Neuronal stem cell (in vitro differentiated cells): ENCODE measurements around the gene GRAMD4.

Experiments used
- DNase-seq: peaks from one replicate; pipeline ENCODE4 v3.0.0-alpha.2; 2013; ENCODE audit warnings: low spot score
- H2AFZ ChIP-seq: one replicate; pipeline ENCODE4 v1.6.1; 2013; ENCODE audit warnings: mild to moderate bottlenecking, low read length, inconsistent platforms
- H2AK5ac ChIP-seq: 2 replicates; pipeline ENCODE4 v1.6.1; 2013; ENCODE audit warnings: low read depth, mild to moderate bottlenecking, inconsistent platforms, low read length, moderate library complexity, mixed read lengths
- H2BK120ac ChIP-seq: 2 replicates; pipeline ENCODE4 v1.6.1; 2013; ENCODE audit warnings: low read depth, mild to moderate bottlenecking, inconsistent platforms, low read length, moderate library complexity, mixed read lengths
- H2BK12ac ChIP-seq: one replicate; pipeline ENCODE4 v1.6.1; 2013; ENCODE audit warnings: low read length, inconsistent platforms
- H2BK15ac ChIP-seq: 2 replicates; pipeline ENCODE4 v1.6.1; 2013; ENCODE audit warnings: mild to moderate bottlenecking, low read length, inconsistent platforms, mixed read lengths
- H2BK5ac ChIP-seq: one replicate; pipeline ENCODE4 v1.6.1; 2013; ENCODE audit warnings: inconsistent platforms, mild to moderate bottlenecking, low read length, moderate library complexity
- H3K14ac ChIP-seq: one replicate; pipeline ENCODE4 v1.6.1; 2013; ENCODE audit warnings: low read length, inconsistent platforms
- H3K18ac ChIP-seq: 2 replicates; pipeline ENCODE4 v1.6.1; 2013; ENCODE audit warnings: low read length, inconsistent platforms
- H3K23ac ChIP-seq: 2 replicates; pipeline ENCODE4 v1.6.1; 2013; ENCODE audit warnings: low read depth, mild to moderate bottlenecking, mixed read lengths, low read length, inconsistent platforms; ENCODE audit not compliant: poor library complexity
- H3K27ac ChIP-seq: replicated peaks from 3 replicates; pipeline ENCODE4 v1.5.1; 2013; ENCODE audit warnings: low read length, inconsistent platforms
- H3K27me3 ChIP-seq, 3 experiments: 2 replicates each; pipeline ENCODE4 v1.6.1; 2013; ENCODE audit warnings: low read length in 3 of 3, mild to moderate bottlenecking in 2 of 3, inconsistent platforms in 1 of 3, low read depth in 1 of 3, mixed read lengths in 1 of 3, moderate library complexity in 1 of 3; ENCODE audit not compliant: control insufficient read depth in 3 of 3, insufficient read depth in 3 of 3
- H3K36me3 ChIP-seq, 2 donors: replicated peaks in 1 of 2; 2 replicates each; pipeline ENCODE4 v1.6.1; 2013; ENCODE audit warnings: low read length in 2 of 2; ENCODE audit not compliant: control insufficient read depth in 2 of 2, insufficient read depth in 2 of 2
- H3K4ac ChIP-seq: 2 replicates; pipeline ENCODE4 v1.6.1; 2013; ENCODE audit warnings: inconsistent platforms, mild to moderate bottlenecking, low read length, moderate library complexity
- H3K4me1 ChIP-seq, 2 donors: 1 replicate in 1 of 2; 2 replicates in 1 of 2; pipeline ENCODE4 v1.6.1; 2013; ENCODE audit warnings: low read length in 2 of 2, low read depth in 1 of 2; ENCODE audit not compliant: control insufficient read depth in 2 of 2, insufficient read depth in 1 of 2
- H3K4me2 ChIP-seq: one replicate; pipeline ENCODE4 v1.6.1; 2013; ENCODE audit warnings: mild to moderate bottlenecking, low read length, inconsistent platforms; ENCODE audit not compliant: insufficient read depth, poor library complexity, severe bottlenecking
- H3K4me3 ChIP-seq, 2 donors: 2 replicates each; pipeline ENCODE4 v1.5.1; 2013; ENCODE audit warnings: low read length in 2 of 2, mild to moderate bottlenecking in 2 of 2, inconsistent platforms in 1 of 2, moderate library complexity in 1 of 2
- H3K79me1 ChIP-seq: one replicate; pipeline ENCODE4 v1.6.1; 2013; ENCODE audit warnings: low read depth, mild to moderate bottlenecking, inconsistent platforms, low read length, moderate library complexity
- H3K9ac ChIP-seq: one replicate; pipeline ENCODE4 v1.6.1; 2013; ENCODE audit warnings: mild to moderate bottlenecking, low read depth, low read length, inconsistent platforms; ENCODE audit not compliant: poor library complexity
- H3K9me3 ChIP-seq, 2 donors: replicated peaks in 1 of 2; 2 replicates each; pipeline versions ENCODE3 to v1.6.1; 2013; ENCODE audit warnings: low read length in 2 of 2, mild to moderate bottlenecking in 2 of 2, inconsistent platforms in 1 of 2, low read depth in 1 of 2, mixed read lengths in 1 of 2, moderate library complexity in 1 of 2; ENCODE audit not compliant: control insufficient read depth in 2 of 2, insufficient read depth in 1 of 2
- H4K8ac ChIP-seq: one replicate; pipeline ENCODE4 v1.6.1; 2013; ENCODE audit warnings: low read depth, mild to moderate bottlenecking, inconsistent platforms, low read length, moderate library complexity
- H4K91ac ChIP-seq: one replicate; pipeline ENCODE4 v1.6.1; 2013; ENCODE audit warnings: low read length, low read depth, mild to moderate bottlenecking, inconsistent platforms; ENCODE audit not compliant: poor library complexity
- WGBS, 2 donors: extraction: QIAGEN DNeasy Blood & Tissue Kit; methylation state at CpG; one replicate each; pipeline ENCODE4 v1.1.7; 2013; ENCODE audit warnings: missing lambda C conversion rate in 2 of 2, mixed read lengths in 1 of 2; ENCODE audit not compliant: insufficient read length in 2 of 2, insufficient replicate concordance in 1 of 2; ENCODE audit errors: extremely low coverage in 2 of 2; 5-methylcytosine and 5-hydroxymethylcytosine counted together

Gene GRAMD4

GRCh38 chr22:46690146-46690545 lies 70.0 kb downstream of the GRAMD4 start:
- no CpG with 5 or more reads among the region's 20 CpGs for WGBS, 2 donors
- H3K36me3 ChIP-seq, result peaks cover 54 to 92% of the 10 kb centered on the region in 2 donors

DNA sequence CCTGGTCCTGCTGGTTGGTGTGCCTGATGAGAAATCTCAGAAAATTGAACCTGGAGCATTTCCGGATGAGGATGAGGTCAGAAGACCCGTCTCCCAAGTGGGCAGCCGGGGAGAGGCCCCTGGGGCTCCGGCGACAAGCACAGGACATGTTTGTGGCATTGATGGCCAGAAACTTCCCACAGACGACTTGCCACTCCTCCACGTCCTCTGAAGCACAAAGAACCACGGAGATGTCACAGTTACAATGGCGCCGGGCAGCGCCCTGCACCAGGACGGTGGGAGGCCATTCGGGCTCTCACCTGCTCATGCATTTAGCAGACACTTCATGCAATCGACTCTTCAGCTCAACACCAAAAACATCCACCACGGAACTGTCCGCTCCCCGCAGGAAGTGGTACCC lies 71.4 kb downstream of the GRAMD4 start:
- H2BK12ac ChIP-seq, result no peak overlapping the region
- no peaks in the 10 kb centered on the region for H3K4me1 ChIP-seq
- H3K27ac ChIP-seq, result no peak overlapping the region
- H3K9me3 ChIP-seq, result peaks cover 0 to 2% of the 10 kb centered on the region in 2 donors
- no peak for DNase-seq
- H2BK120ac ChIP-seq, result no peak overlapping the region
- H2AK5ac ChIP-seq, result no peak overlapping the region
- peak overlapping the region; percentile 15 for H2BK5ac ChIP-seq
- H3K9ac ChIP-seq, result no peak overlapping the region
- H3K4me3 ChIP-seq, result peak overlapping the region in 1 of 2 donors; percentile 17
- WGBS, 2 donors, result no CpG with 5 or more reads among the region's 17 CpGs
- no peaks in the 10 kb centered on the region for H3K27me3 ChIP-seq
- H3K4me2 ChIP-seq, result no peak overlapping the region
- peaks cover 56 to 92% of the 10 kb centered on the region in 2 donors for H3K36me3 ChIP-seq
- peak overlapping the region; percentile 98 for H3K14ac ChIP-seq
- peaks cover 7% of the 10 kb centered on the region for H3K79me1 ChIP-seq
- no peak overlapping the region for H2AFZ ChIP-seq
- no peak overlapping the region for H3K18ac ChIP-seq
- H3K23ac ChIP-seq, result no peak overlapping the region
- H2BK15ac ChIP-seq, result no peak overlapping the region
- no peak overlapping the region for H3K4ac ChIP-seq
- no peak overlapping the region for H4K91ac ChIP-seq
- H4K8ac ChIP-seq, result no peak overlapping the region

More at GRCh38 chr22:46690146-46690545, 70.0 kb downstream of the GRAMD4 start:
- DNase-seq, result no peak
- no peak overlapping the region for H3K23ac ChIP-seq
- H4K91ac ChIP-seq, result no peak overlapping the region
- H2BK12ac ChIP-seq, result no peak overlapping the region
- H4K8ac ChIP-seq, result no peak overlapping the region
- no peak overlapping the region for H3K4ac ChIP-seq
- no peaks in the 10 kb centered on the region for H3K4me1 ChIP-seq
- H2BK5ac ChIP-seq, result no peak overlapping the region
- no peak overlapping the region for H2BK120ac ChIP-seq
- no peak overlapping the region for H3K4me3 ChIP-seq
- H2BK15ac ChIP-seq, result no peak overlapping the region
- H3K27ac ChIP-seq, result no peak overlapping the region
- no peak overlapping the region for H3K9ac ChIP-seq
- H3K14ac ChIP-seq, result no peak overlapping the region
- H3K27me3 ChIP-seq, result no peaks in the 10 kb centered on the region
- H3K18ac ChIP-seq, result no peak overlapping the region
- H3K4me2 ChIP-seq, result no peak overlapping the region
- peaks cover 0 to 2% of the 10 kb centered on the region in 2 donors for H3K9me3 ChIP-seq
- H2AFZ ChIP-seq, result no peak overlapping the region
- no peak overlapping the region for H2AK5ac ChIP-seq
- peaks cover 5% of the 10 kb centered on the region for H3K79me1 ChIP-seq

GRCh38 chr22:46693634-46694415 lies 73.6 kb downstream of the GRAMD4 start:
- Histone ChIP-seq H3K27me3 (no peaks in the 10 kb centered on the region), H4K8ac (no peak overlapping the region), H2AK5ac (no peak overlapping the region), H3K36me3 (peaks cover 54 to 92% of the 10 kb centered on the region in 2 donors), H2BK15ac (no peak overlapping the region), H3K4me1 (no peaks in the 10 kb centered on the region), H3K14ac (no peak overlapping the region), H3K27ac (no peak overlapping the region), H2AFZ (no peak overlapping the region), H3K18ac (no peak overlapping the region), H4K91ac (no peak overlapping the region), H3K4ac (no peak overlapping the region), H3K4me3 (no peak overlapping the region), H2BK5ac (no peak overlapping the region), H2BK12ac (no peak overlapping the region), H3K9me3 (peaks cover 0 to 2% of the 10 kb centered on the region in 2 donors), H3K4me2 (no peak overlapping the region), H2BK120ac (no peak overlapping the region), H3K9ac (no peak overlapping the region), H3K23ac (no peak overlapping the region), H3K79me1 (peaks cover 9% of the 10 kb centered on the region)
- WGBS, 2 donors, result no CpG with 5 or more reads among the region's 17 CpGs
- DNase-seq, result no peak

- Histone ChIP-seq H3K4me1 (no peaks in the 10 kb centered on the region), H4K91ac (no peak overlapping the region), H3K27me3 (no peaks in the 10 kb centered on the region), H4K8ac (peak overlapping the region; percentile 52), H3K4me2 (no peak overlapping the region), H2BK120ac (no peak overlapping the region), H2AFZ (no peak overlapping the region), H3K18ac (no peak overlapping the region), H3K4me3 (no peak overlapping the region), H3K27ac (no peak overlapping the region), H2BK15ac (no peak overlapping the region), H2BK12ac (no peak overlapping the region), H3K9me3 (peaks cover 0 to 2% of the 10 kb centered on the region in 2 donors), H2AK5ac (no peak overlapping the region), H3K23ac (no peak overlapping the region), H3K79me1 (peaks cover 9% of the 10 kb centered on the region), H3K4ac (no peak overlapping the region), H2BK5ac (no peak overlapping the region), H3K36me3 (peaks cover 58 to 92% of the 10 kb centered on the region in 2 donors), H3K14ac (peak overlapping the region; percentile 5), H3K9ac (no peak overlapping the region)
- DNase-seq, result no peak
- no CpG with 5 or more reads among the region's 15 CpGs for WGBS, 2 donors
Observed at GRCh38 chr22:46694416-46695170, 74.4 kb downstream of the GRAMD4 start.
